ENCODE data around the gene ORM1.

GRCh38 chr9:114279693-114280092 is 43.2 kb upstream of the ORM1 start:
- no peak for TF ChIP-seq CTCF (IDR thresholded peaks at IDR 0.05; ENCODE audit: insufficient read depth, low read length)
- TF ChIP-seq POLR2AphosphoS5 (IDR thresholded peaks at IDR 0.05; ENCODE audit: low read depth), result no peak
- TF ChIP-seq, protein P1, sequence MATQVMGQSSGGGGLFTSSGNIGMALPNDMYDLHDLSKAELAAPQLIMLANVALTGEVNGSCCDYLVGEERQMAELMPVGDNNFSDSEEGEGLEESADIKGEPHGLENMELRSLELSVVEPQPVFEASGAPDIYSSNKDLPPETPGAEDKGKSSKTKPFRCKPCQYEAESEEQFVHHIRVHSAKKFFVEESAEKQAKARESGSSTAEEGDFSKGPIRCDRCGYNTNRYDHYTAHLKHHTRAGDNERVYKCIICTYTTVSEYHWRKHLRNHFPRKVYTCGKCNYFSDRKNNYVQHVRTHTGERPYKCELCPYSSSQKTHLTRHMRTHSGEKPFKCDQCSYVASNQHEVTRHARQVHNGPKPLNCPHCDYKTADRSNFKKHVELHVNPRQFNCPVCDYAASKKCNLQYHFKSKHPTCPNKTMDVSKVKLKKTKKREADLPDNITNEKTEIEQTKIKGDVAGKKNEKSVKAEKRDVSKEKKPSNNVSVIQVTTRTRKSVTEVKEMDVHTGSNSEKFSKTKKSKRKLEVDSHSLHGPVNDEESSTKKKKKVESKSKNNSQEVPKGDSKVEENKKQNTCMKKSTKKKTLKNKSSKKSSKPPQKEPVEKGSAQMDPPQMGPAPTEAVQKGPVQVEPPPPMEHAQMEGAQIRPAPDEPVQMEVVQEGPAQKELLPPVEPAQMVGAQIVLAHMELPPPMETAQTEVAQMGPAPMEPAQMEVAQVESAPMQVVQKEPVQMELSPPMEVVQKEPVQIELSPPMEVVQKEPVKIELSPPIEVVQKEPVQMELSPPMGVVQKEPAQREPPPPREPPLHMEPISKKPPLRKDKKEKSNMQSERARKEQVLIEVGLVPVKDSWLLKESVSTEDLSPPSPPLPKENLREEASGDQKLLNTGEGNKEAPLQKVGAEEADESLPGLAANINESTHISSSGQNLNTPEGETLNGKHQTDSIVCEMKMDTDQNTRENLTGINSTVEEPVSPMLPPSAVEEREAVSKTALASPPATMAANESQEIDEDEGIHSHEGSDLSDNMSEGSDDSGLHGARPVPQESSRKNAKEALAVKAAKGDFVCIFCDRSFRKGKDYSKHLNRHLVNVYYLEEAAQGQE (IDR thresholded peaks at IDR 0.05; ENCODE audit: insufficient replicate concordance, low read depth), result no peak

Data from HL-60 (cell line).